ENCODE data around the gene PRR3.

DNA sequence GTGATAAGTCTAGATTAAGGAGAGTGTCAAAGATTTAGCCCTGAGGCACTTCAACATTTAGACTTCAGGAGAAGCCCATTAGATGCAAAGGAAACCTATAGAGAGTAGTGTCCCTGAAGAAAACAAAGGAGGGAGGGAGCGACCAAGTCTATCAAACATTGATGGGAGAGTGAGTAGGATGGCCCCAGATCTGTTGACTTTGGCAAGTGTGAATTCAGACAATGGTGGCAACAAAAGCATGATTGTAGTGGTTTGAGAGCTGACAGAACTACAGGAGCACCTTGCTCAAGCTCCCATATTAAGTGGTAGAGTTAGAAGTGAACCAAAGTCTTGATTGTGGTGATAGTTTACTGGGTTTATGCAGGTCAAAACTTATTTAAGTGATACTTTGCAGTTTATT, 13.2 kb downstream of the PRR3 start:
- TF ChIP-seq CTCF (conservative IDR thresholded peaks at IDR 0.05; ENCODE audit: low read depth, low read length) (no peak), EZH2 (IDR thresholded peaks at IDR 0.05; ENCODE audit: low read length, unreplicated experiment) (no peak), EZH2phosphoT487 (IDR thresholded peaks at IDR 0.05; ENCODE audit: borderline replicate concordance, low read length) (no peak)

Data from PC-3 (cell line).